Fibroblast of peridontal ligament (primary cell): Measurements from ENCODE around the gene TCF25.

ENCODE experiments used
- DNase-seq: peaks from one replicate; pipeline ENCODE4 v3.0.0-alpha.2; 2010; ENCODE audit errors: extremely low read depth

Gene TCF25

GRCh38 chr16:89945654-89946053 is 72.3 kb downstream of the TCF25 start:
- DNase-seq: no peak

- no peak for DNase-seq
These were observed 73.1 kb downstream of the TCF25 start for GRCh38 chr16:89946515-89946914.

GRCh38 chr16:89949121-89949742 is 75.8 kb downstream of the TCF25 start:
- DNase-seq: no peak

DNA sequence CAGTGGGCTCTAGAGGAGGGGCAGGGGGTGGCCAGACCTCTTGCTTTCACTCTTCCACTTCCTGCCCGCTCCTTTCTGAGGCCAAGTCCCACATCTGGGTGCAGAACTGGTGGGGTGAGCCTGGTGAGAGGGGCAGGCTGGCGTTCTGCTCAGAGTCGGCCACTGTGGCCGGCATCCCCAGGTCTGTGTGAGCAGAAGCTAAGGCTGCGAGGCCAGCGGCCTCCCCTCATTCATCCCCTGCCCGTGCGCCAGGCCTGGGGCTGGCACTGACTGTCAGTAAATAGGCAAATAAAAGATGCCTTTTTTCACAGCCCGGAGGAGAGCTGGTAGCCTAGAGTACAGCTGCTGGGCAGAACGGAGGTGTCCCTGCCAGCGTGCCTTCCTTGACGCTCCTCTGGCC is 76.4 kb downstream of the TCF25 start:
- DNase-seq: no peak

DNA sequence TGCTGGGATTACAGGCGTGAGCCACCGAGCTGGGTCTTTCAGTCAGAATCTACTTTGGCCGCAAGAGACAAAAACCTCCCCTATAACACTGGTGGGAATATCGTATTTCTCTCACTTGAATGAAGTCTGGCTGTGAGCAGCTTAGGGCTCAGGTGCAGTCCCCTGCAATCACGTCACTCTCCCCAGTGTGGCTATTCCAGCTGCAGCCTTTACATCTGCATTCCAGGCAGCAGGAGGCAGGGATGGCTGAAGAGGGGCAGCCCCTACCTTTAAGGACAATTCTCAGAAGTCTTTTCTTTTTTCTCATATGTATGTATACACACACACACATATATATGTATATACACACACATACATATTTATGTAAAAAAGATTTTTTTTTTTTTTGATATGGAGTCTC is 78.1 kb downstream of the TCF25 start:
- no peak for DNase-seq

- DNase-seq: no peak
These were observed 78.7 kb downstream of the TCF25 start for GRCh38 chr16:89952049-89952448.

GRCh38 chr16:89952551-89952950 is 79.2 kb downstream of the TCF25 start:
- DNase-seq: no peak

GRCh38 chr16:89953671-89954406 is 80.4 kb downstream of the TCF25 start:
- DNase-seq: no peak

DNA sequence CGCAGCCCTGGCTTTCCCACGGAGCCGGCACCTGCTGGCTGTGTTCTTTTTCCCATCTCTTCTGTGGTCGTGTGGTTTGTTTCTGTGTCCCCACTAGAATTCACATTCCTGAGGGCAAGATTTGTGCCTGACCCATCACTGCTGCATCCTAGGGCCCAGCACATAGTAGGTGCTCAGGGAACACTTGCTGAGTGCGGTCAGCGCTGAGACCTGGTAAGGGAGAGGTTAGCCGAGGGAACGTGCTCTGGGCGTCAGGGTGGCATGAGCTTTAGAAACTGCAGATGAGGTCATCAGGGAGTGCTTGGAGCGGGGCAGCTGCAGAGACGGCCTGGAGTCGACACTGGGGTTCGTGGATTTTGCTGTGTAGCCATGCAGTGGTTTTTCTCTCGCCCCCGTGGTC is 81.1 kb downstream of the TCF25 start:
- DNase-seq: no peak

DNA sequence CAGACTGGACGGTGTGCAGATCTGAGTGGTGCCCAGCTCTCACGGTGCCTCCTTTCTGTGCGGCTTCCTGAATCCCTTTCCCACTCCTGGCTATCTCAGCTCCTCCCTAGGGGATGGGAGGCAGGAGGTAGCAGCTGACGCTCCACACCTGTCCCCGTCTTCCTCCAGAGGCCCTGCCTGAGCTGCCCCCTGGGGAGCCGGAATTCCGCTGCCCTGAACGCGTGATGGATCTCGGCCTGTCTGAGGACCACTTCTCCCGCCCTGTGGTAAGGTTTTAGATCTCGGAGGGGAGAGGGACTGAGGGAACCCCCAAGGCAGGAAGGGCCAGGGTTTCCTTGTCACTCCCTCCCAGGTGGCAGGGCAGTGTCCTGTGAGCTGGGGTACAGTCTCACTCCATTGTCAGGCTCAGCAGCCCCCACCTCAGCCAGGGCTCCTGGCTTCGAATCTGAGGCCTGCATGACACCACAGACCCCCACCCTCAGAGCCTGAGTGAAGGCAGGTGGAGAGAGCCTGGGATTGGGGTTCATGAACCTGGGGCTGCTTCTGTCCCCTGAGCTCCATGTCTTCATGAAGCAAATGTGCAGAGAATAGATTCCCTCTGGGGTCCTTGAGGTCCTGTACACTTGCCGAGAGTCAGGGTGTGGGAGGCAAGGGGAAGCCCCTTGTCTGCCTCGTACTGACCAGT is 81.8 kb downstream of the TCF25 start:
- DNase-seq: no peak

GRCh38 chr16:89956505-89957215 is 83.3 kb downstream of the TCF25 start:
- DNase-seq: no peak

DNA sequence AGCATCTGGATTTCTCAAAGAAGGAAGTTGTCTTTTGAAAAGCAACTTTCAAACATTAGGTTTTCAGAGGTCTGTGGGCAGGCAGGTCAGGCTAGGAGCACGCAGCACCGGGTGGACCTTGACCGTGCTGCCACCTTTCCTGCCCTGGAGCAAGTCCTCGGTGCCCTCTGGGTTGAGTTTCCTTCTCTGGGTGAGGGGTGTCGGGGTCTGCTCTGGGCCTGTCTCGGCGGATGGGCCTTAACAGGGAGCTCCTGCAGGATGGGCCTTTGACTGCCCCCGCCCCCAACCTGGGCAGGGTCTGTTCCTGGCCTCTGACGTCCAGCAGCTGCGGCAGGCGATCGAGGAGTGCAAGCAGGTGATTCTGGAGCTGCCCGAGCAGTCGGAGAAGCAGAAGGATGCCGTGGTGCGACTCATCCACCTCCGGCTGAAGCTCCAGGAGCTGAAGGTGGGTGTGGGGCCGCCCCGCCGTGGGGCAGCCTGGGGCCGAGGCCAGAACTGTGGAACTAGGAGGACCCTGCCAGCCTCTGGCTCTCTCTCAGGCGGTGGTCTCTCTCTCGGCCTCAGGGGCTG is 83.9 kb downstream of the TCF25 start:
- no peak for DNase-seq

GRCh38 chr16:89958068-89958467 is 84.7 kb downstream of the TCF25 start:
- DNase-seq: no peak

GRCh38 chr16:89958596-89958995 is 85.2 kb downstream of the TCF25 start:
- no peak for DNase-seq

DNA sequence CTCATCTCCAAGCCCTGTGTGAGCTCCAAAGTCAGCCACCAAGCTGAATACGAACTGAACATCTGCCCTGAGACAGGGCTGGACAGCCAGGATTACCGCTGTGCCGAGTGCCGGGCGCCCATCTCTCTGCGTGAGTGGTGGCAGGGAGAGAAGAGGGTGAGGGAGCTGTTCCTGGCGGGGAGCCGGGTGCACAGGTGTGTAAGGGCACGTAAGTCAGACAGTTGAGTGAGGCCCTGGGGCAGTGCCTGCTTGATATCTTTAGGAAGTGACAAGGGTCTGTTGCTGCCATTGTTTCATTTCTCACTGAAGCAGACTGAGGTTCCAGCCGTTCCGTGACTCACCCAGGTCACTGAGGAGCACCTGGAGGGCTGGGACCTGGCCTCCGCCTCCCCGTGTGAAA is 87.6 kb downstream of the TCF25 start:
- DNase-seq: no peak
